ENCODE results near the gene PSMB11.

Gene PSMB11

GRCh38 chr14:23025151-23025814, 16.7 kb upstream of the PSMB11 start:
- Histone ChIP-seq H3K27ac (no peak overlapping the region), H3K4me1 (peaks cover 14% of the 10 kb centered on the region), H3K4me2 (no peak overlapping the region), H3K9ac (no peak overlapping the region), H3K27me3 (no peaks in the 10 kb centered on the region), H3K36me3 (peaks cover 90% of the 10 kb centered on the region), H4K20me1 (peaks cover 36% of the 10 kb centered on the region), H3K4me3 (no peak overlapping the region), H3K9me3 (no peaks in the 10 kb centered on the region)
- no peak for TF ChIP-seq Cebpa-rat (IDR thresholded peaks at IDR 0.05)

DNA sequence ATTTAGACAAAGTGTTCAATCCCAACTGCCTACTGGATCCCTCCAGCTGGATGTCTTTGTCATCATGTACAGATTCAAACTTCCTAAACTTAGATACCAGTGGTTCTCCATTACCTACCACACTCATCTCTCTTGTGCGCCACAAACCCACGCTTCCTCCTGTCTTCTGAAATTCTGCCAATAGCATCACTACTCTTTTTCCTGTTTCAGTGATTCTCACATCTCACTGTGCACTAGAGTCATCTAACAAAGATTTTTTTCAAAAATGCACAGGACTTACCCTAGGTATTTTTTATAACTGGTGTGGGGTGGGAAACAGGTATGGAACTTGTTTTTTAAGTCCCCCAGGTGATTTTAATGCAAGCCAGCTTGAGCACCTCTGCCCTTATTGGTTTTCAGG, 13.2 kb upstream of the PSMB11 start:
- Histone ChIP-seq H4K20me1 (peaks cover 32% of the 10 kb centered on the region), H3K36me3 (peaks cover 98% of the 10 kb centered on the region), H3K9ac (no peak overlapping the region), H3K27ac (no peak overlapping the region; the same call in 1 of the 2 replicates), H3K27me3 (no peaks in the 10 kb centered on the region), H3K9me3 (no peaks in the 10 kb centered on the region), H3K4me3 (no peak overlapping the region), H3K4me1 (peaks cover 31% of the 10 kb centered on the region), H3K4me2 (peak overlapping the region; percentile 40)
- no peak for TF ChIP-seq Cebpa-rat (IDR thresholded peaks at IDR 0.05)

DNA sequence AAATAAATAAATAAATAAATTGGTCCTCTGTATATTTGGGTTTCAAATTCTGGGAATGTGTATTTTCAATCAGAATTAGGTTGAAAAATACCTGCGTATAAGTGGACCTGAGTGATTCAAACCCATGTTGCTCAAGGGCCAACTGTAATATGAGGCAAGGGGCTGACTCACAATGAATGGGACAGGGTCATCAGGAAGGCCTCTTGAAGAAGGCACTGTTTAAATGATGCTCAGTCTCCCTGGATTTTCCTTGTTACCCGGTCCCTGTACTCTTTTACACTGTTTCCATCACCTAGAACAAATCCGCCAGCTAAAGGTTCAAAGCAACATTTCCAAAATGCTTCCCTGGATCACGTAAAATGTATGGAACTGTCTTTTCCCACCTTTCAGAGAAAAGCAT, 11.1 kb upstream of the PSMB11 start:
- Histone ChIP-seq H3K36me3 (peaks cover 76% of the 10 kb centered on the region), H3K4me2 (no peak overlapping the region)
- no peak for TF ChIP-seq Cebpa-rat (IDR thresholded peaks at IDR 0.05)

DNA sequence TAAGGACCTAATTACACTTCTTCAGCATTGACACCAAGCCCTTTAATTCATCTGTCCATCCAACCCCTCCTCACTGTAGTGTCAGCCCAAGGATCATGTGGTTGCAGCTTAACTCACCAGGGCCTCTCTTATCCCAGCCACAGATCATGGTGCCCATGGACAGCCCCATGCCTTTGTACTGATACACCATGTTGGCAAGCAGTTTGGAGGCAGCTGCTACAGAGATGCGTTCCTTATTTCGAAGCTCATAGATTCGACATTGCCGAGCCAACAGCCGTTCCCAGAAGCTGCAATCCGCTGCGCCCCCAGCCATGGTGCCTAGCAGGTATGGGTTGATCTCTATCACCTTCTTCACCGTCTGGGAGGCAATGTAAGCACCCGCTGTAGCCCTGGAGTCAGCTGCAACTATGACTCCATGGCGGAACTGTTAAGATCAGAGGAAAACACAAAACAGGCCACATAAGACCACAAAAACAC, 8.7 kb upstream of the PSMB11 start:
- Histone ChIP-seq H3K4me1 (peaks cover 39% of the 10 kb centered on the region), H3K9me3 (no peaks in the 10 kb centered on the region), H3K4me3 (peak overlapping the region; percentile 89), H3K27me3 (no peaks in the 10 kb centered on the region), H3K27ac (no peak overlapping the region), H4K20me1 (peaks cover 10% of the 10 kb centered on the region), H3K4me2 (peak overlapping the region; percentile 86), H3K9ac (peak overlapping the region; percentile 96), H3K36me3 (peaks cover 54% of the 10 kb centered on the region)
- no peak for TF ChIP-seq Cebpa-rat (IDR thresholded peaks at IDR 0.05)

More for the DNA sequence above, 11.1 kb upstream of the PSMB11 start:
- Histone ChIP-seq H3K27ac (no peak overlapping the region), H4K20me1 (peaks cover 16% of the 10 kb centered on the region), H3K27me3 (no peaks in the 10 kb centered on the region), H3K9me3 (no peaks in the 10 kb centered on the region), H3K4me3 (no peak overlapping the region), H3K4me1 (peaks cover 41% of the 10 kb centered on the region), H3K9ac (no peak overlapping the region)

DNA sequence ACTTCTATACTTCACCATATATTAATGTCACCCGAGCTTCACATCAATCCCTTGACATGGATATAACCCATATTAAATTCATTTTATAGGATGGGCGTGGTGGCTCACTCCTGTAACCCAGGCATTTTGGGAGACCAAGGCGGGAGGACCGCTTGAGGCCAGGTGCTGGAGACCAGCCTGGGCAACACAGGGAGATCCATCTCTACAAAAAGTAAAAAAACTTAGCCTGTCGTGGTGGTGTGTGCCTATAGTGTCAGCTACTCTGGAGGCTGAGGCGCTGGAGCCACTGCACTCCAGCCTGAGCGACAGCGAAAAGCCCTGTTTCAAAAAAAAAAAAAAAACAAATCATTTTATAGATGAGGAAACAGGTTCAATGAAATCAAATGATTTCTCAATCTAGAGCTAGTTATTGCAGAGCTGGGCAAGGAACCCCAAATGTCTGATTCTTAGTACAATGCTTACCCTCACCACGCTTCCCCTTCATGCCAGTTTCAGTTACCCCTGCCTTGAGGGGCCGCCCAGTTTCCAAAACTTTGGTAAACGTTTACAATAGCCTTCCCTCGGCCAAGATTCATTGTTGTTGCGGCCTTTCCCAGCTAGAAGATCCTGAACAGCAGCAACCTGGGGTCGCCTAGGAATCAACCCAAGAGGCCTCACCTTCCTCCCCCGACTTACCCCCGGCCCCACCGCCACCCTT, 8.1 kb upstream of the PSMB11 start:
- Histone ChIP-seq H3K27ac (peak overlapping the region; percentile 96), H4K20me1 (peaks cover 4% of the 10 kb centered on the region), H3K9ac (peak overlapping the region; percentile 96), H3K9me3 (no peaks in the 10 kb centered on the region), H3K36me3 (peaks cover 47% of the 10 kb centered on the region), H3K4me2 (peak overlapping the region; percentile 86), H3K27me3 (no peaks in the 10 kb centered on the region), H3K4me1 (peaks cover 33% of the 10 kb centered on the region), H3K4me3 (peak overlapping the region; percentile 89)
- no peak for TF ChIP-seq Cebpa-rat (IDR thresholded peaks at IDR 0.05)

DNA sequence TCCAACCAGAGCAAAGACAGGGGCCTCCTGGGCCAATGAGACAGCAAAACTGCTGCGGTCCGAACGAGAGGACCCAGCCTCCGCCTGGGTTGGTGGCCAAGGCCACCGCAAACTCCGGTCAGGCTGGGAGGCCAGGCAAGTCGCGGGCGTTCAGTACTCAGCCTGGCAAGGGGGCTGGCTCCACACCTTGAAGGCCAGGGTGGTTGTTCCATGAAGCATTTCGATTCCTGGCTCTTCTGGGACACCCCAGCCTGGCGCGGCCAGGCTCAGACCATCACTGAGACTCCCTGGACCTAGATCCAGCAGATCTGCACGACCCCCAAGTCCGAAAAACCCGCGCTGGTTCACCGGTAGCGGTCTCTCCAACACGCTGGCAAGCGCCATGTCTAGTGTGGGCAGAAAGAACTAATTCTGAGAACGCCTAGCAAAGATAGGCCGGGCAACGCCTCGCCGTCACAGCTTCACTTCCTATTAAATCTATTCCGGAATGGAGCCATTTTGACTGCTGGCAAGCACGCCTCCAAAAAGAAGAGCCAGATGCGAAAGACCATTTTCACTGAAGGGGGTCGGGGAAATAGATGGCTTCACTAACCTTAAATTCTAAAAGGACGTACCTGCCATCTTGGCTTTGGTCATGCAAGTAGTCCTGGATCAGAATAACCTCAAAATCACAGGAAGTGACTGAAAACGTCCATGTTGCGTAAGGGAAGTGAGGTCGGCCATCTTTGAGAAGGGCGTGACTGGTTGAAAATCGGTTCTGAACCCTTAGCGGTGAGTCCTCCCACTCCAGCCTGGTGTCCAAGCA, 7.3 kb upstream of the PSMB11 start, which contains the start of gene PSMB5:
Gene PSMB5 (minus strand): TSS at position 403 of the 805 bp plus-strand sequence. CDS start 19 bp downstream, at position 384.
- peak; percentile 88 for TF ChIP-seq Cebpa-rat (IDR thresholded peaks at IDR 0.05)
- Histone ChIP-seq H3K27me3 (no peaks in the 10 kb centered on the region), H3K4me1 (peaks cover 26% of the 10 kb centered on the region), H3K4me2 (peak within 1 kb of the TSS; percentile 86), H3K4me3 (peak within 1 kb of the TSS; percentile 89), H4K20me1 (no peaks in the 10 kb centered on the region), H3K36me3 (peaks cover 40% of the 10 kb centered on the region), H3K27ac (peak within 1 kb of the TSS; percentile 96), H3K9me3 (no peaks in the 10 kb centered on the region), H3K9ac (peak within 1 kb of the TSS; percentile 96)

- Histone ChIP-seq H3K27ac (peak overlapping the region; percentile 96), H3K4me1 (peaks cover 26% of the 10 kb centered on the region), H3K4me2 (peak overlapping the region; percentile 45), H4K20me1 (no peaks in the 10 kb centered on the region), H3K4me3 (peak overlapping the region; percentile 89), H3K9me3 (no peaks in the 10 kb centered on the region), H3K27me3 (no peaks in the 10 kb centered on the region), H3K9ac (peak overlapping the region; percentile 96), H3K36me3 (peaks cover 31% of the 10 kb centered on the region)
- no peak for TF ChIP-seq Cebpa-rat (IDR thresholded peaks at IDR 0.05)
Observed at GRCh38 chr14:23035303-23036144, 6.5 kb upstream of the PSMB11 start.

DNA sequence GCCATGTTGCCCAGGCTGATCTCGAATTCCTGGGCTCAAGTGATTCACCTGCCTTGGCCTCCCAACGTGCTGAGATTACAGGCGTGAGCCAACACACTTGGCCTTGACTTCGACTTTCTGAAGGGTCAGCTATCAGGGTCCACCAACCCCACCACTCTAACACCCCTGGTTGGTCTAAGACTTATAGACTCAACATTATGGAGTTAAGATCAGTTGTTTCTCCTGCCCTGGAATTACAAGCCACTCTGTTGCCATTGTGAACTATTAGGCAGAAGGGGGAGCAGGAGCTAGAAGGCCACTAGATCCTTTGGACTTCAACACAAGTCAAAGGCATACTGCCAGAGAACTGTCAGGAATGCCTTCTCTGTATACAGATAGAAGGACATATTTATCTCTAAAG, 1.9 kb upstream of the PSMB11 start:
- H3K4me3 ChIP-seq = no peak overlapping the region
- H3K36me3 ChIP-seq = no peaks in the 10 kb centered on the region
- H3K4me2 ChIP-seq = no peak overlapping the region
- H4K20me1 ChIP-seq = no peaks in the 10 kb centered on the region
- no peak for TF ChIP-seq Cebpa-rat (IDR thresholded peaks at IDR 0.05)
- H3K9ac ChIP-seq = no peak overlapping the region
- no peak overlapping the region for H3K27ac ChIP-seq
- no peaks in the 10 kb centered on the region for H3K9me3 ChIP-seq
- H3K27me3 ChIP-seq = no peaks in the 10 kb centered on the region
- H3K4me1 ChIP-seq = peaks cover 7% of the 10 kb centered on the region

- Histone ChIP-seq H3K4me3 (no peak overlapping the region), H3K4me1 (no peaks in the 10 kb centered on the region; the same call in 1 of the 2 replicates), H3K9me3 (no peaks in the 10 kb centered on the region), H4K20me1 (no peaks in the 10 kb centered on the region), H3K27me3 (no peaks in the 10 kb centered on the region), H3K9ac (no peak overlapping the region), H3K27ac (no peak overlapping the region), H3K36me3 (no peaks in the 10 kb centered on the region), H3K4me2 (no peak overlapping the region)
- TF ChIP-seq Cebpa-rat (IDR thresholded peaks at IDR 0.05) = no peak
Observed at GRCh38 chr14:23041729-23042128, 283 bp upstream of the PSMB11 start.
